ENCODE data around the gene STK32B.

DNA sequence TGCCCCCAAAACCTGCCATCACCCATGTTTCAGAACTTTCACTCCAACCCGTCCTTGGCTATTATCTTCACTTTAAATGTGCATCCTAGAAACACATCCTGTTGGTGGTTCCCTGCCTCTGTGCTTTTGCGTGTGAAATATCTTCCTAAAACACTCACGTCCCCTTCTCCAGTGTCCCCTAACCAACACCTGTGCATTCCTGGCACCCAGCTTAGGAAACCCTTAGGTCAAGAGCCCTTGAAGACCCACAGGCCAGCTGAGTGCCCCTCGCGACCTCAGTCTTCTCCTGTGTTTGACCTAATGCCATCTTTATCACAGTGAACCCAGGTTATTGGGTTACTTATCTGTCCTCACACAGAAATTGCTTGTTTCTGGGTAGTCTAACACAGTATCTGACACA lies 117.6 kb downstream of the STK32B start:
- TF ChIP-seq CTCF (conservative IDR thresholded peaks at IDR 0.05) (no peak), ZFX (IDR thresholded peaks at IDR 0.05) (no peak)

Data from C4-2B (cell line).